ENCODE data around the gene TMEM117. TPM values are rescaled to one million over a fixed set of nuclear protein-coding genes. Genes with fewer than 3 reads are reported as not detected.

Gene TMEM117
- total RNA-seq, 1 donor from 2014 or later = not detected

DNA sequence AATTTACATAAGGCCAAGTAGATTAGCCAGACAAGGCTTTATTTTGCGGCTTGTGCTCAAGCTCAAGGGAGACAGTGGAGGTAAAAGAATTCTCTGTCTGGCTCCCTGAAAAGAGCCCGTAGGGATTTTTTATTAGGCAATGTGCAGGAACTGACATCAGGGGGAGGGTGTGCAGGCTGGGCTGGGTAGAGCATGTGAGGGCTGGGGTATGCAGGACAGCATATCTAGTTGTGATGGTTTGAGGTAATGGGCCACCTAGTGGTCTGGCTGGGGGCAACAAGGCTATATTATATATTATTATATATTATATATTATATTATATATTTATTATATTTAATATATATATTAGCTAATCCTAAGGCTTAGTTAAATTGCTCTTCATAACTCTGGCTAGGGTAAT lies 102.1 kb downstream of the TMEM117 start:
- DNase-seq = peak; percentile 22
- Mint-ChIP-seq H3K27ac (ENCODE audit: unreplicated experiment) (no peak overlapping the region), H3K4me1 (ENCODE audit: low read depth, unreplicated experiment) (no peaks in the 10 kb centered on the region), H3K27me3 (ENCODE audit: unreplicated experiment) (no peaks in the 10 kb centered on the region), H3K36me3 (ENCODE audit: unreplicated experiment) (no peaks in the 10 kb centered on the region), H3K9me3 (ENCODE audit: unreplicated experiment) (no peaks in the 10 kb centered on the region), H3K4me3 (ENCODE audit: unreplicated experiment) (no peak overlapping the region)
- TF ChIP-seq, protein P1, sequence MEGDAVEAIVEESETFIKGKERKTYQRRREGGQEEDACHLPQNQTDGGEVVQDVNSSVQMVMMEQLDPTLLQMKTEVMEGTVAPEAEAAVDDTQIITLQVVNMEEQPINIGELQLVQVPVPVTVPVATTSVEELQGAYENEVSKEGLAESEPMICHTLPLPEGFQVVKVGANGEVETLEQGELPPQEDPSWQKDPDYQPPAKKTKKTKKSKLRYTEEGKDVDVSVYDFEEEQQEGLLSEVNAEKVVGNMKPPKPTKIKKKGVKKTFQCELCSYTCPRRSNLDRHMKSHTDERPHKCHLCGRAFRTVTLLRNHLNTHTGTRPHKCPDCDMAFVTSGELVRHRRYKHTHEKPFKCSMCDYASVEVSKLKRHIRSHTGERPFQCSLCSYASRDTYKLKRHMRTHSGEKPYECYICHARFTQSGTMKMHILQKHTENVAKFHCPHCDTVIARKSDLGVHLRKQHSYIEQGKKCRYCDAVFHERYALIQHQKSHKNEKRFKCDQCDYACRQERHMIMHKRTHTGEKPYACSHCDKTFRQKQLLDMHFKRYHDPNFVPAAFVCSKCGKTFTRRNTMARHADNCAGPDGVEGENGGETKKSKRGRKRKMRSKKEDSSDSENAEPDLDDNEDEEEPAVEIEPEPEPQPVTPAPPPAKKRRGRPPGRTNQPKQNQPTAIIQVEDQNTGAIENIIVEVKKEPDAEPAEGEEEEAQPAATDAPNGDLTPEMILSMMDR (IDR thresholded peaks at IDR 0.05; ENCODE audit: partially characterized antibody, unreplicated experiment) = peak; percentile 37

DNA sequence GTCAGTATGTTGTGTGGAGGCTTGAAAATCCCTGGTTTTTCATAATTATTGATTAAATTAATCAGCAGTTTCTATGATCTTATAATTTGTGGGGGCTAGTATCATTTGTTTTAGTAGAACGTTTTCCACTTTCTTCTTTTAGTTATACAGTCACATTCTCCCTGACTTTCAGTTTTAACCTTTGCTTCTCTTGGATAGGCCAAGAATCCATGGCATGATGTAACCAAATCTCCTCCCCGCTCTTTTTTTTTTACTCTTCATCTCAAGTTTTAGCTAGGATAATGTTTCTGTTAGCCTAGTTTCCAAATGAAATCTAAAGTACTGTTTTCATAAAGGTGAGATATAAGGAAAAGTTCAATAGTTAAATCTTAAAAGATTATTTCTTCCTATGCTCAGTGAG lies 106.5 kb downstream of the TMEM117 start:
- no peak overlapping the region for H3K4me3 Mint-ChIP-seq (ENCODE audit: unreplicated experiment)
- H3K36me3 Mint-ChIP-seq (ENCODE audit: unreplicated experiment) = no peaks in the 10 kb centered on the region
- no peaks in the 10 kb centered on the region for H3K27me3 Mint-ChIP-seq (ENCODE audit: unreplicated experiment)
- no peaks in the 10 kb centered on the region for H3K4me1 Mint-ChIP-seq (ENCODE audit: low read depth, unreplicated experiment)
- TF ChIP-seq, protein P1 (IDR thresholded peaks at IDR 0.05; ENCODE audit: partially characterized antibody, unreplicated experiment) = no peak
- no peak overlapping the region for H3K27ac Mint-ChIP-seq (ENCODE audit: unreplicated experiment)
- no peaks in the 10 kb centered on the region for H3K9me3 Mint-ChIP-seq (ENCODE audit: unreplicated experiment)
- no peak for DNase-seq

DNA sequence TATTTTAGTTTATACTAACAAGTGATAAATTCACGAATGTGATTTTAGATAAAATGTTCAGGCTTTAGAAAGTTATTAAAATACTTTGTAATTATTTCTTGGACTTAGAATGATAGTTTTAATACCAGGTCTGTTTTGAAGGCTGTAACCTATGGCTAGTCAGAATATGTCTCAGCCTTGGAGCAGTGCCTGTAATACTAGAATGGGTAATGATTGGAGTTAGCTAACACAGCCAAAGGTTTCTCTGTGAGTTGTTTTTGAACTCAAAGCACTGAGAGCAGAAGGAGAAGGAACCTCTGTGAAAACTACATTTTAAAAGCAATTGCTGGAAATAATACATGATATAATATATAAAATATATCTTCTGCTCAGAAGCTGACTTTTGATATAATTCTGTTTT lies 110.1 kb downstream of the TMEM117 start:
- TF ChIP-seq, protein P1 (IDR thresholded peaks at IDR 0.05; ENCODE audit: partially characterized antibody, unreplicated experiment) = no peak
- no peak overlapping the region for H3K27ac Mint-ChIP-seq (ENCODE audit: unreplicated experiment)
- H3K4me1 Mint-ChIP-seq (ENCODE audit: low read depth, unreplicated experiment) = no peaks in the 10 kb centered on the region
- H3K4me3 Mint-ChIP-seq (ENCODE audit: unreplicated experiment) = no peak overlapping the region
- H3K9me3 Mint-ChIP-seq (ENCODE audit: unreplicated experiment) = no peaks in the 10 kb centered on the region
- no peaks in the 10 kb centered on the region for H3K27me3 Mint-ChIP-seq (ENCODE audit: unreplicated experiment)
- no peak for DNase-seq
- H3K36me3 Mint-ChIP-seq (ENCODE audit: unreplicated experiment) = peaks cover 4% of the 10 kb centered on the region

DNA sequence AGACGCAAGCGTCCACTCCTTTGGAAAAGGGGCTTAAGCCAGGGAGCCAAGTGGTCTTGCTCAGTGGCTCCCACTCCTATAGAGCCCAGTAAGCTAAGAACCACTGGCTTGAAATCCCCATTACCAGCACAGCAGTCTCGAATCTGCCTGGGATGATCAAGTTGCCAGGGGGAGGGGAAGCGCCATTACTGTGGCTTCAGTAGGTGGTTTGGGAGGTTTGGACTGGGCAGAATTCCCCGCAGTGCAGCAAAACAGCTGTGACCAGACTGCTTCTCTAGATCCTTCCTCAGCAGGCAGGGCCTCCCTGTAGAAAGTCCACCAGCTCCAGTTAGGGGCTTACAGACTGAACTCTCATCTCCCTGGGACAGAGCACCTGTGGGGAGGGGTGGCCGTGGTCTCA lies 115.4 kb downstream of the TMEM117 start:
- peaks cover 7% of the 10 kb centered on the region for H3K9me3 Mint-ChIP-seq (ENCODE audit: unreplicated experiment)
- H3K36me3 Mint-ChIP-seq (ENCODE audit: unreplicated experiment) = peaks cover 4% of the 10 kb centered on the region
- TF ChIP-seq, protein P1 (IDR thresholded peaks at IDR 0.05; ENCODE audit: partially characterized antibody, unreplicated experiment) = no peak
- H3K27me3 Mint-ChIP-seq (ENCODE audit: unreplicated experiment) = no peaks in the 10 kb centered on the region
- DNase-seq = peak; percentile 22
- H3K4me3 Mint-ChIP-seq (ENCODE audit: unreplicated experiment) = no peak overlapping the region
- no peaks in the 10 kb centered on the region for H3K4me1 Mint-ChIP-seq (ENCODE audit: low read depth, unreplicated experiment)
- H3K27ac Mint-ChIP-seq (ENCODE audit: unreplicated experiment) = no peak overlapping the region

DNA sequence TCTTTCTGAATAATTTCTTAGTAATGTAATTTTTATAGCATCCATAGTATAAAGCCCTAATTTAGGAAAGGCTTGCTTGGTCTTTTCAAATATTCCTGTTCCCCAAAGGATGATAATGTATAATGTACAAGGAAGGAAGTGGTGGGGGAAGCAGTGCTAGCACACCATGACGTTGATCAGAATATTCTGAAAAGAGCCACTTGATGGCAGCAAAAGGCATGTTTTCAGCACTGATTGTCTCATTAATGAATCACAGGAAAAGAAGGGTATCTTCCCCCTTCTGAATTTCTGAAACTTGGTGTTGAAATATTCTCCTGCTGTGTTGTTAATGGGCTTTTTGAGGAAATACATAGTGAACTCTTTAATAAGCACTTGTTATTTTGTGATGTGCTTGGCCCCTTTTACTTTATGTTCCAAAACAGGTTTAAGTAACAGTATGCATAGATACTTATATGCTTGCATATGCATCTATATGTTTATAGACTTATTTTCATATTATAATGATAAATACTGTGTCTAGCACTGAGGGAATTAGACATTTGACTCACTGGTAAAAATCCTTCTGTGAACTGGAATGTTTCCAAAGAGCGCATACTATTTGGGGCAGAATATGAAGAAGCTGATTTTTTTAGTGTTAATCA lies 122.0 kb downstream of the TMEM117 start:
- DNase-seq = no peak
- H3K4me1 Mint-ChIP-seq (ENCODE audit: low read depth, unreplicated experiment) = no peaks in the 10 kb centered on the region
- H3K9me3 Mint-ChIP-seq (ENCODE audit: unreplicated experiment) = no peaks in the 10 kb centered on the region
- H3K27ac Mint-ChIP-seq (ENCODE audit: unreplicated experiment) = no peak overlapping the region
- H3K27me3 Mint-ChIP-seq (ENCODE audit: unreplicated experiment) = no peaks in the 10 kb centered on the region
- H3K4me3 Mint-ChIP-seq (ENCODE audit: unreplicated experiment) = no peak overlapping the region
- TF ChIP-seq, protein P1 (IDR thresholded peaks at IDR 0.05; ENCODE audit: partially characterized antibody, unreplicated experiment) = peak; percentile 44
- H3K36me3 Mint-ChIP-seq (ENCODE audit: unreplicated experiment) = no peaks in the 10 kb centered on the region

Data from glutamatergic neuron (in vitro differentiated cells).